Natural killer cell (primary cell): ENCODE measurements around the gene CKAP2. TPM values are rescaled to one million over a fixed set of nuclear protein-coding genes. Genes with fewer than 3 reads are reported as not detected.

ENCODE experiments used
- ATAC-seq, 3 donors: fragments of 150-1000 bp in 2 of 3; fragments of 200-7000 bp in 1 of 3; cut with Tn5 transposase; 1 replicate in 1 of 3; 2 replicates in 2 of 3; pipeline ENCODE4 v1.10.0; 2021; ENCODE audit warnings: mild to moderate bottlenecking in 2 of 3, moderate library complexity in 2 of 3
- DNase-seq, 2 donors: peaks; one replicate each; pipeline versions ENCODE4 v3.0.0 to v3.0.0-alpha.2; 2013 to 2021; ENCODE audit warnings: mixed read lengths in 1 of 2
- H3K27ac ChIP-seq: one replicate; pipeline ENCODE4 v1.5.1; 2013; ENCODE audit warnings: mild to moderate bottlenecking, low read length
- H3K27me3 ChIP-seq: one replicate; pipeline ENCODE4 v1.6.1; 2013; ENCODE audit warnings: low read length; ENCODE audit not compliant: control insufficient read depth, insufficient read depth
- H3K36me3 ChIP-seq: one replicate; pipeline ENCODE4 v1.6.1; 2013; ENCODE audit warnings: low read length; ENCODE audit not compliant: control insufficient read depth, insufficient read depth
- H3K4me1 ChIP-seq: one replicate; pipeline ENCODE4 v1.6.1; 2013; ENCODE audit warnings: low read length; ENCODE audit not compliant: control insufficient read depth, insufficient read depth
- H3K4me3 ChIP-seq: one replicate; pipeline ENCODE4 v1.5.1; 2013; ENCODE audit warnings: low read length
- H3K9me3 ChIP-seq: one replicate; pipeline ENCODE4 v1.6.1; 2013; ENCODE audit warnings: low read length; ENCODE audit not compliant: control insufficient read depth, insufficient read depth
- H3K27ac Mint-ChIP-seq, 2 donors: one replicate each; pipeline ENCODE4 v1.8.0; 2022; ENCODE audit warnings: mild to moderate bottlenecking in 2 of 2, mixed read lengths in 2 of 2, moderate library complexity in 1 of 2
- H3K27me3 Mint-ChIP-seq, 2 donors: one replicate each; pipeline ENCODE4 v1.8.0; 2022; ENCODE audit warnings: low read depth in 2 of 2, mixed read lengths in 2 of 2
- H3K36me3 Mint-ChIP-seq: one replicate; pipeline ENCODE4 v1.8.0; 2022; ENCODE audit warnings: mixed read lengths
- H3K4me1 Mint-ChIP-seq, 2 donors: one replicate each; pipeline ENCODE4 v1.8.0; 2022; ENCODE audit warnings: mixed read lengths in 2 of 2
- H3K4me3 Mint-ChIP-seq: one replicate; pipeline ENCODE4 v1.8.0; 2022; ENCODE audit warnings: mild to moderate bottlenecking, moderate library complexity, mixed read lengths
- H3K9me3 Mint-ChIP-seq, 2 donors: one replicate each; pipeline ENCODE4 v1.8.0; 2022; ENCODE audit warnings: mixed read lengths in 2 of 2
- WGBS: methylation state at CpG from one replicate; pipeline ENCODE4 v1.1.7; 2013; ENCODE audit warnings: missing lambda C conversion rate; ENCODE audit not compliant: insufficient coverage; 5-methylcytosine and 5-hydroxymethylcytosine counted together
- intact Hi-C: fragments of 100-400 bp; cut with micrococcal nuclease; formaldehyde crosslinking; loops from one replicate; pipeline ENCODE4 v1.14.2; 2022
- total RNA-seq, 4 donors: library from RNA; stranded (reverse); fragments of 120-200 nt in 1 of 4; gene quantifications; one replicate each; pipeline versions ENCODE4 v1.2.3 to v1.2.4, GENCODE V29; 2013 to 2022
- TF ChIP-seq, protein P1 (sequence below): fragments of 200-600 bp; IDR thresholded peaks from one replicate; pipeline ENCODE4 v1.8.0; 2022; ENCODE audit warnings: antibody characterized with exemption

Gene CKAP2
- total RNA-seq, 3 donors from 2014 or later (not counting 1 experiment from before 2014, with no cell fraction given): 12.0 to 15.6 (median 13.1) TPM

GRCh38 chr13:52449331-52450011, 5.8 kb upstream of the CKAP2 start:
- Histone ChIP-seq H3K27me3 (no peaks in the 10 kb centered on the region), H3K27ac (peak overlapping the region; percentile 74), H3K4me3 (peak overlapping the region; percentile 63), H3K9me3 (no peaks in the 10 kb centered on the region), H3K36me3 (peaks cover 4% of the 10 kb centered on the region), H3K4me1 (peaks cover 19% of the 10 kb centered on the region)
- Mint-ChIP-seq H3K4me1 (peaks cover 33 to 35% of the 10 kb centered on the region in 2 donors), H3K4me3 (peak overlapping the region; percentile 97), H3K27ac (peak overlapping the region; percentile 87 to 93), H3K9me3 (no peaks in the 10 kb centered on the region), H3K36me3 (no peaks in the 10 kb centered on the region), H3K27me3 (peaks cover 0 to 2% of the 10 kb centered on the region in 2 donors)
- no peak for ATAC-seq
- intact Hi-C loops: loop anchor here (1.0 to 5.0 kb wide), 2 partner anchors 203 to 448 kb away; partner anchors contain the start of gene SUGT1
- WGBS: 2% methylated on average over 9 of the region's 10 CpGs
- peak in 1 of 2 donors; percentile 19 for DNase-seq
- TF ChIP-seq, protein P1, sequence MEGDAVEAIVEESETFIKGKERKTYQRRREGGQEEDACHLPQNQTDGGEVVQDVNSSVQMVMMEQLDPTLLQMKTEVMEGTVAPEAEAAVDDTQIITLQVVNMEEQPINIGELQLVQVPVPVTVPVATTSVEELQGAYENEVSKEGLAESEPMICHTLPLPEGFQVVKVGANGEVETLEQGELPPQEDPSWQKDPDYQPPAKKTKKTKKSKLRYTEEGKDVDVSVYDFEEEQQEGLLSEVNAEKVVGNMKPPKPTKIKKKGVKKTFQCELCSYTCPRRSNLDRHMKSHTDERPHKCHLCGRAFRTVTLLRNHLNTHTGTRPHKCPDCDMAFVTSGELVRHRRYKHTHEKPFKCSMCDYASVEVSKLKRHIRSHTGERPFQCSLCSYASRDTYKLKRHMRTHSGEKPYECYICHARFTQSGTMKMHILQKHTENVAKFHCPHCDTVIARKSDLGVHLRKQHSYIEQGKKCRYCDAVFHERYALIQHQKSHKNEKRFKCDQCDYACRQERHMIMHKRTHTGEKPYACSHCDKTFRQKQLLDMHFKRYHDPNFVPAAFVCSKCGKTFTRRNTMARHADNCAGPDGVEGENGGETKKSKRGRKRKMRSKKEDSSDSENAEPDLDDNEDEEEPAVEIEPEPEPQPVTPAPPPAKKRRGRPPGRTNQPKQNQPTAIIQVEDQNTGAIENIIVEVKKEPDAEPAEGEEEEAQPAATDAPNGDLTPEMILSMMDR: no peak

- Mint-ChIP-seq H3K4me1 (peaks cover 39 to 42% of the 10 kb centered on the region in 2 donors), H3K27me3 (peaks cover 0 to 2% of the 10 kb centered on the region in 2 donors)
- under 1% methylated on average over 105 of the region's 105 CpGs for WGBS
Observed at GRCh38 chr13:52450012-52450792, 5.1 kb upstream of the CKAP2 start, which contains the start of gene VPS36. Gene VPS36 (minus strand): TSS chr13:52450634. CDS start chr13:52450594, 40 bp downstream.

DNA sequence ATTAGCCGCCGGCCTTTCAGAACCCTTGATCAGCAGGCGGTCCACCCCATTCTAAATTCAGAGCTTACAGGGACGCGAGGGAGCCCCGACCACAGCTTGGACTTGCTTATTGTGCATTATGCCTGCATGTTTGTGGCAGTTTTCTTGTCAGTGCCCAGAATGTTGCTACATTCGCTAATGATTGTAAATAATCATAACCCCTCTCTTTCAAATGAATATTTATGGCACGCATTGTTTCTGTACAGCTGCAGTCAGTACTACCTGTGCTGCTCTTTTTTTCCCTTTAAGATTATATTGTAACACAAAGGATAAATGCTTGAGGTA, 4.5 kb upstream of the CKAP2 start:
- peaks cover 39 to 45% of the 10 kb centered on the region in 2 donors for H3K4me1 Mint-ChIP-seq
- DNase-seq (no peak), ATAC-seq (no peak)
- peaks cover 0 to 2% of the 10 kb centered on the region in 2 donors for H3K27me3 Mint-ChIP-seq
- Histone ChIP-seq H3K9me3 (no peaks in the 10 kb centered on the region), H3K4me1 (peaks cover 22% of the 10 kb centered on the region), H3K27ac (no peak overlapping the region), H3K36me3 (no peaks in the 10 kb centered on the region), H3K4me3 (no peak overlapping the region), H3K27me3 (no peaks in the 10 kb centered on the region)
- peak overlapping the region; percentile 87 to 93 for H3K27ac Mint-ChIP-seq
- H3K36me3 Mint-ChIP-seq: no peaks in the 10 kb centered on the region
- 13% methylated on average over 8 of the region's 8 CpGs for WGBS
- TF ChIP-seq, protein P1: peak; percentile 67
- H3K4me3 Mint-ChIP-seq: peak overlapping the region; percentile 86
- H3K9me3 Mint-ChIP-seq: no peaks in the 10 kb centered on the region
- intact Hi-C loops: loop anchor here (1.0 to 5.0 kb wide), 2 partner anchors 202 to 449 kb away; partner anchors contain the start of gene SUGT1

More at GRCh38 chr13:52450012-52450792, 5.1 kb upstream of the CKAP2 start, which contains the start of gene VPS36:
- DNase-seq (peak; percentile 97 to 99), ATAC-seq (peak; percentile 72 to 92 (median 75))
- peak within 1 kb of the TSS; percentile 63 for H3K4me3 ChIP-seq
- H3K27ac Mint-ChIP-seq: peak within 1 kb of the TSS; percentile 87 to 93
- H3K36me3 ChIP-seq: no peaks in the 10 kb centered on the region
- H3K4me1 ChIP-seq: peaks cover 20% of the 10 kb centered on the region
- TF ChIP-seq, protein P1: peak; percentile 99
- no peaks in the 10 kb centered on the region for H3K9me3 ChIP-seq
- no peaks in the 10 kb centered on the region for H3K36me3 Mint-ChIP-seq
- H3K27me3 ChIP-seq: no peaks in the 10 kb centered on the region
- H3K4me3 Mint-ChIP-seq: peak within 1 kb of the TSS; percentile 97
- intact Hi-C loops: loop anchor here (1.0 to 5.0 kb wide), 2 partner anchors 202 to 449 kb away; partner anchors contain the start of gene SUGT1
- peak within 1 kb of the TSS; percentile 74 for H3K27ac ChIP-seq
- no peaks in the 10 kb centered on the region for H3K9me3 Mint-ChIP-seq
